Upper lobe of right lung (tissue), 1 donor: Measurements from ENCODE around the gene STK10. TPM values are rescaled to one million over a fixed set of nuclear protein-coding genes. Genes with fewer than 3 reads are reported as not detected.
A peak's percentile ranks its signal among the peaks of the same experiment; 100 is the strongest.

Experiments
- ATAC-seq: fragments of 200-7000 bp; cut with Tn5 transposase; one replicate; pipeline ENCODE4 v1.9.1; 2020; ENCODE audit warnings: mild to moderate bottlenecking, moderate library complexity
- DNase-seq: peaks from one replicate; pipeline ENCODE4 v3.0.0-alpha.2; 2020
- H3K27ac ChIP-seq: fragments of 200-600 bp; one replicate; pipeline ENCODE4 v1.8.0; 2022
- H3K27me3 ChIP-seq: fragments of 200-600 bp; one replicate; pipeline ENCODE4 v1.8.0; 2022; ENCODE audit warnings: mild to moderate bottlenecking
- H3K36me3 ChIP-seq: fragments of 200-600 bp; one replicate; pipeline ENCODE4 v1.8.0; 2022
- H3K4me1 ChIP-seq: fragments of 200-600 bp; one replicate; pipeline ENCODE4 v1.8.0; 2022
- H3K4me3 ChIP-seq: fragments of 200-600 bp; one replicate; pipeline ENCODE4 v1.8.0; 2022; ENCODE audit warnings: mild to moderate bottlenecking
- H3K9me3 ChIP-seq: fragments of 200-600 bp; one replicate; pipeline ENCODE4 v1.8.0; 2022
- CTCF ChIP-seq: fragments of 200-600 bp; IDR thresholded peaks from one replicate; pipeline ENCODE4 v1.8.0; 2022; ENCODE audit warnings: antibody characterized with exemption
- intact Hi-C: fragments of 100-400 bp; cut with DNase I; formaldehyde crosslinking; loops from one replicate; pipeline ENCODE4 v1.11.0; 2022
- total RNA-seq: library from RNA; stranded (reverse); fragmentation: NEBNext Ultra II Directional; extraction: Animal tissue kit (Norgen Biotek cat#: 25700); gene quantifications from one replicate; pipeline ENCODE4 v1.2.1, GENCODE V29; 2021
- donor health status: DM: no; HTN: yes; CAD: no; lungs with severe emphysema.

The STK10 gene
- total RNA-seq, 1 donor from 2014 or later = 56.9 TPM

DNA sequence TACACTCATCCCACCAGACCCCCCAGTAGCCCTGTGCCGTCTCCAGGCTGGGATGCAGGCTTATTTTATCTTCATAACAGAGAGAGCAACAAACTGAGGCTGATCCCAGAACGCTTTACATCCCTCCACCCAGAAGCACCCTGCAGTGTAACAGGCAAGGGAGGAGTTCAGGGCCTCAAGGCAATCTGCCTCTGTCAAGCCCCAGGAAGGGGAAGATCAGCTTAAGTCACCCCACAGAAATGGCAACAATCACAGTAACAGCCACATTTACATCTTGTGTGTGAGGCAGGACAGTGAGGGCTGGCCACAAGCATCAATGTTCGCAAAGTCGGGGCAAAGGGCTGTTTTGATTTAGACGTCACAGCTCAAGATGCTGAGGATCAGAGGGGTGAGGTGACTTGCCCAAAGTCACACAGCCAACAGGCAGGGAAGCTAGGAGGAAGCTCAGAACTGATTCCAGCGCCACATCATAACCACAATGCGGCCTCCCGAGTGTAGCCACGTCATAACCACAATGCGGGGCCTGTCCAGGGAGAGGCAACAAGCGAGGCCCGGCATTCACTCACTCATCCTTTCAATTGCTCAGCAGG is 14.4 kb downstream of the STK10 start:
- ATAC-seq = peak; percentile 22

GRCh38 chr5:172172912-172173563 is 15.0 kb downstream of the STK10 start:
- no peak for DNase-seq
- no peak overlapping the region for H3K4me3 ChIP-seq
- ATAC-seq = no peak
- peak overlapping the region; percentile 56 for H3K27ac ChIP-seq
- H3K4me1 ChIP-seq = peaks cover 72% of the 10 kb centered on the region
- no peak for TF ChIP-seq CTCF
- H3K27me3 ChIP-seq = no peaks in the 10 kb centered on the region
- no peaks in the 10 kb centered on the region for H3K9me3 ChIP-seq
- H3K36me3 ChIP-seq = no peaks in the 10 kb centered on the region
- intact Hi-C loops = no loop called here

More for the DNA sequence above, 14.4 kb downstream of the STK10 start:
- Histone ChIP-seq H3K36me3 (no peaks in the 10 kb centered on the region), H3K9me3 (no peaks in the 10 kb centered on the region), H3K4me3 (peak overlapping the region; percentile 40), H3K27ac (peak overlapping the region; percentile 56), H3K4me1 (peaks cover 71% of the 10 kb centered on the region), H3K27me3 (no peaks in the 10 kb centered on the region)
- intact Hi-C loops = no loop called here
- TF ChIP-seq CTCF = no peak
- no peak for DNase-seq

- no peaks in the 10 kb centered on the region for H3K36me3 ChIP-seq
- intact Hi-C loops = no loop called here
- peaks cover 63% of the 10 kb centered on the region for H3K4me1 ChIP-seq
- no peak overlapping the region for H3K27ac ChIP-seq
- no peak for TF ChIP-seq CTCF
- DNase-seq (no peak), ATAC-seq (no peak)
- H3K9me3 ChIP-seq = no peaks in the 10 kb centered on the region
- H3K27me3 ChIP-seq = no peaks in the 10 kb centered on the region
- H3K4me3 ChIP-seq = no peak overlapping the region
These were observed 16.9 kb downstream of the STK10 start for GRCh38 chr5:172171118-172171517.

- H3K27me3 ChIP-seq = no peaks in the 10 kb centered on the region
- H3K4me1 ChIP-seq = peaks cover 62% of the 10 kb centered on the region
- no peak overlapping the region for H3K4me3 ChIP-seq
- no peak for DNase-seq
- no peak for ATAC-seq
- no peak overlapping the region for H3K27ac ChIP-seq
- intact Hi-C loops = no loop called here
- TF ChIP-seq CTCF = no peak
- H3K36me3 ChIP-seq = no peaks in the 10 kb centered on the region
- H3K9me3 ChIP-seq = no peaks in the 10 kb centered on the region
These were observed 17.7 kb downstream of the STK10 start for GRCh38 chr5:172170251-172170701.

DNA sequence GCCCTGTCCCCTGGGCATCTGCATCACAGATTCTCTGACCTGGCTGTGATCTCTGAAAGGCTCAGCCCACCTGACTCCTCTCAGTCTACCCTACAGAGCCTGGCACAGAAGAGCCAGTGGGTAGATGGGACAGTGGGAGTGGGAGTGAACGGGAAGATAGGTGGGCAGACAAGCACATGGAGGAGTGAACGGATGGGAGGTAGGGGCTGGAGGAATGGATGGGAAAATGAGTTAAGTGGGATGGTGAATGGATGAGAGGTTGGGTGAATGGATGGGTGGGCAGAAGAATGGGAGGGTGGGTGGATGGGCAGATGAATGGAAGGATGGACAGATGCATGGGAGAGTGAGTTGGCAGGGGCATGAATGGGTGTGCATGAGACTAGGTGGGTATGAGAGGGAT is 18.8 kb downstream of the STK10 start:
- H3K27me3 ChIP-seq = no peaks in the 10 kb centered on the region
- no peaks in the 10 kb centered on the region for H3K36me3 ChIP-seq
- DNase-seq = no peak
- peaks cover 61% of the 10 kb centered on the region for H3K4me1 ChIP-seq
- intact Hi-C loops = no loop called here
- no peaks in the 10 kb centered on the region for H3K9me3 ChIP-seq
- no peak overlapping the region for H3K27ac ChIP-seq
- H3K4me3 ChIP-seq = no peak overlapping the region
- no peak for TF ChIP-seq CTCF
- no peak for ATAC-seq
